Glutamatergic neuron (in vitro differentiated cells): Measurements from ENCODE around the gene ZNF580. TPM values are rescaled to one million over a fixed set of nuclear protein-coding genes. Genes with fewer than 3 reads are reported as not detected.
A peak's percentile ranks its signal among the peaks of the same experiment; 100 is the strongest.

Source experiments
- DNase-seq: peaks from one replicate; pipeline ENCODE4 v3.0.0; 2022
- H3K27ac Mint-ChIP-seq: one replicate; pipeline ENCODE4 v1.8.0; 2020; ENCODE audit warnings: mild to moderate bottlenecking, mixed read lengths, inconsistent platforms; ENCODE audit not compliant: unreplicated experiment
- H3K27me3 Mint-ChIP-seq: one replicate; pipeline ENCODE4 v1.8.0; 2020; ENCODE audit warnings: mild to moderate bottlenecking, moderate library complexity, mixed read lengths, inconsistent platforms; ENCODE audit not compliant: unreplicated experiment
- H3K36me3 Mint-ChIP-seq: one replicate; pipeline ENCODE4 v1.8.0; 2020; ENCODE audit warnings: mild to moderate bottlenecking, mixed read lengths, inconsistent platforms; ENCODE audit not compliant: unreplicated experiment
- H3K4me1 Mint-ChIP-seq: one replicate; pipeline ENCODE4 v1.8.0; 2020; ENCODE audit warnings: mild to moderate bottlenecking, low read depth, mixed read lengths, inconsistent platforms; ENCODE audit not compliant: unreplicated experiment
- H3K4me3 Mint-ChIP-seq: one replicate; pipeline ENCODE4 v1.8.0; 2020; ENCODE audit warnings: mild to moderate bottlenecking, mixed read lengths, inconsistent platforms; ENCODE audit not compliant: unreplicated experiment
- H3K9me3 Mint-ChIP-seq: one replicate; pipeline ENCODE4 v1.8.0; 2020; ENCODE audit warnings: mild to moderate bottlenecking, moderate library complexity, mixed read lengths, inconsistent platforms; ENCODE audit not compliant: unreplicated experiment
- total RNA-seq: library from RNA; stranded (reverse); fragmentation: NEBNext Ultra II Directional; extraction: Animal tissue kit (Norgen Biotek cat#: 25700); gene quantifications from one replicate; pipeline ENCODE4 v1.2.1, GENCODE V29; 2021; ENCODE audit not compliant: unreplicated experiment
- TF ChIP-seq, protein P1 (sequence below): fragments of 200-600 bp; sonication (generic); IDR thresholded peaks from one replicate; pipeline ENCODE4 v1.5.0; 2021; ENCODE audit not compliant: partially characterized antibody, unreplicated experiment

Gene ZNF580
- total RNA-seq, 1 donor from 2014 or later, result 43.6 TPM

DNA sequence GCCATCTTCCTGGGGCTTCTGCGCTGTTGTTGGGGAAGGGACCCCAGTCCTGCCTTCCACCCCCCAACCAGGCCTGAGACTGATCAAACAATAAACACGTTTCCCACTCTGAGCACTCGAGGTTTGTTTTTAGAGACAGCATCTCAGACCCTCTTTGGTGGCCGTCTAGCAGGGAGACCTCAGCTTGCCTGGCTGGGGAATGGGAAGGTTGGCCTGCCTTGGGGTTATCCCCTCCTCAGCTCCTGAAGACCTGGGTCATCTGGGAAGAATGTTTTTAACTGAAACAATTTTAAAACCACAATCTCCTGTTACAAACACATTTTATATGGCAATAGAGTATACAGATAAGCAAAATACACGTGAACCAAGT lies 4.7 kb downstream of the ZNF580 start:
- Mint-ChIP-seq H3K27ac (peak overlapping the region; percentile 20), H3K27me3 (peaks cover 16% of the 10 kb centered on the region), H3K4me1 (peaks cover 18% of the 10 kb centered on the region), H3K9me3 (peaks cover 19% of the 10 kb centered on the region), H3K36me3 (no peaks in the 10 kb centered on the region), H3K4me3 (peak overlapping the region; percentile 34)
- DNase-seq, result no peak
- TF ChIP-seq, protein P1, sequence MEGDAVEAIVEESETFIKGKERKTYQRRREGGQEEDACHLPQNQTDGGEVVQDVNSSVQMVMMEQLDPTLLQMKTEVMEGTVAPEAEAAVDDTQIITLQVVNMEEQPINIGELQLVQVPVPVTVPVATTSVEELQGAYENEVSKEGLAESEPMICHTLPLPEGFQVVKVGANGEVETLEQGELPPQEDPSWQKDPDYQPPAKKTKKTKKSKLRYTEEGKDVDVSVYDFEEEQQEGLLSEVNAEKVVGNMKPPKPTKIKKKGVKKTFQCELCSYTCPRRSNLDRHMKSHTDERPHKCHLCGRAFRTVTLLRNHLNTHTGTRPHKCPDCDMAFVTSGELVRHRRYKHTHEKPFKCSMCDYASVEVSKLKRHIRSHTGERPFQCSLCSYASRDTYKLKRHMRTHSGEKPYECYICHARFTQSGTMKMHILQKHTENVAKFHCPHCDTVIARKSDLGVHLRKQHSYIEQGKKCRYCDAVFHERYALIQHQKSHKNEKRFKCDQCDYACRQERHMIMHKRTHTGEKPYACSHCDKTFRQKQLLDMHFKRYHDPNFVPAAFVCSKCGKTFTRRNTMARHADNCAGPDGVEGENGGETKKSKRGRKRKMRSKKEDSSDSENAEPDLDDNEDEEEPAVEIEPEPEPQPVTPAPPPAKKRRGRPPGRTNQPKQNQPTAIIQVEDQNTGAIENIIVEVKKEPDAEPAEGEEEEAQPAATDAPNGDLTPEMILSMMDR, result no peak

DNA sequence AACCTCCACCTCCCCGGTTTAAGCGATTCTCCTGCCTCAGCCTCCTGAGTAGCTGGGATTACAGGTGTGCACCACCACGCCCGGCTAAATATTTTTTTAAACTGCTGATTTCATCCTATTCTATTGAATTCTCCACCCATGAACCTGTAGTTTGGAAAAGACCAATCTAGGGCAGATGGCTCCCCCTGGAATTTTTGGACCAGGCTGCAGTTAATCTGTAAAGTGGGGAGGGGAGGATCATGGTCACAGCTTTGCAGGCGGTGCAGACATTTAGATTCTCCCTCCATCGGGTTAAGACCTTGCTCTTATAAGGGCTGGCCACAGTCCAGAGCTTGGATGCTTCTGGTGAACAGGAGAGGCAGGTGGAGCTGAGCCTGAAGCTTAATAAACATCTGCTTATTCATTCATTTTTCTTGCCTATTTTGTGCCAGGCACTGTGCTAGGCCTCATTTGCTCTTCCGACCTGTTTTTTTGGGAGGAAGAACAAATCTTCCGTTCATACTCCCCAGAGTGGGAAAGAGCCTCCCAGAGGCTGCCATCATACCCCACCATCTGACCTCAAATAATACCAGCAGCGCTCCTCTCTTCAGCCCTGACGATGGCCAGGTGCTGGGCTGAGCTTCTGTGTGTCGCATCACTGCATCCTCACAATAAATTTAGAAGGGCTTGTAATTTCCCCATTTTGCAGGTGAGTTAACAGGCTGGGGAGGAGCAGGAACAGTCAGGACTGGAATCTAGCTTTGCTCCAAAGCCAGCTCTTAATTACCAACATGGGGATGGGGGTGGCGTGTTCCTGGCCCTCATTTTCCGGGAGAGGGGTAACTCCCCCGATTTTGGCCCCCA lies 6.3 kb downstream of the ZNF580 start:
- Mint-ChIP-seq H3K4me3 (peak overlapping the region; percentile 91), H3K36me3 (no peaks in the 10 kb centered on the region), H3K27ac (peak overlapping the region; percentile 59), H3K9me3 (peaks cover 13% of the 10 kb centered on the region), H3K27me3 (peaks cover 13% of the 10 kb centered on the region), H3K4me1 (peaks cover 15% of the 10 kb centered on the region)
- no peak for DNase-seq
- TF ChIP-seq, protein P1, result no peak

DNA sequence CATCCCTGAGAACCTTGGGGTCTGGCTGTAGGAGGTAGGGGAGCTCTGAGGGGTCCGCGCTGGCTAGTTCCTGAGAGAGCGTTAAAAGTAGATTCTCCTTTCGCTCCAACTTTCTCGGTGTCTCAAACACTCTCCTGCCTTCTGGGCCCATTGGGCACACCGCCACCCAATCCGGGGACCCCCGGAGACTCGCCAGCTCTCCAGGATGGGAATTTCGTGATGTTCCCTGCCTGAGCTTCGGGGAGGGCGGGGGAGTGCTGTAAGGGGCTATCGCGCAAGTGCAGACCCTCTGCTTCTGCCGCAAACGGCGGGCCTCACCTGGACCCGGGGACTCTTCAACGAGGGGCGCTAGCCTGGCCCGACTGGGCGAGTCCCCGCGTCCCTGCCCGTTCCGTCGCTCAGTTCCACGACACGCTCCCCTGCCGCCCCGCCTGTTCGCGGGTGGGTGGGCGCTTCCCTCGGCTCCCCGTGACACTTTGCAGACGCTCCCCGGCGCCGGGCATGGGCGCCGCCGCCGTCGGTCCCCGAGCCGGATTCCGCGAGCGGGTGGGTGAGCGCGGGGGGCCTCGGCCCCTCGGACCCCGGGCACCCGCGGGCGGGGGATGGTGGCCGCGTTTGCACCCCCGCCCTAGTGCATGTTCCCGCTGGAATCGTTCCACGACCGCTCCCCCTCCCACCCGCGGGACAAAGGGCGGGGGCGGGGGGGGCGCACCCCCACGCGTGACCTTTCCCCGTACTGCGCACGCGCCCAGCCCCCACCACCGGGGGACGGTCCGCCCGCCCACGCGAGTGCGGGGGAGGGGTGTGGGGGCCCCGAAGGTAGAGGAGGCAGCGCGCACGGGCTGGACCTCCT lies 7.2 kb downstream of the ZNF580 start, which contains the start of gene CCDC106:
Gene CCDC106 (plus strand): TSS at position 481 of the 853 bp plus-strand sequence. CDS start 835 bp downstream, outside the sequence.
- peak; percentile 81 for DNase-seq
- peak within 1 kb of the TSS; percentile 91 for H3K4me3 Mint-ChIP-seq
- peaks cover 12% of the 10 kb centered on the region for H3K27me3 Mint-ChIP-seq
- TF ChIP-seq, protein P1, result no peak
- H3K27ac Mint-ChIP-seq, result peak within 1 kb of the TSS; percentile 62
- H3K36me3 Mint-ChIP-seq, result no peaks in the 10 kb centered on the region
- peaks cover 12% of the 10 kb centered on the region for H3K9me3 Mint-ChIP-seq
- peaks cover 12% of the 10 kb centered on the region for H3K4me1 Mint-ChIP-seq

DNA sequence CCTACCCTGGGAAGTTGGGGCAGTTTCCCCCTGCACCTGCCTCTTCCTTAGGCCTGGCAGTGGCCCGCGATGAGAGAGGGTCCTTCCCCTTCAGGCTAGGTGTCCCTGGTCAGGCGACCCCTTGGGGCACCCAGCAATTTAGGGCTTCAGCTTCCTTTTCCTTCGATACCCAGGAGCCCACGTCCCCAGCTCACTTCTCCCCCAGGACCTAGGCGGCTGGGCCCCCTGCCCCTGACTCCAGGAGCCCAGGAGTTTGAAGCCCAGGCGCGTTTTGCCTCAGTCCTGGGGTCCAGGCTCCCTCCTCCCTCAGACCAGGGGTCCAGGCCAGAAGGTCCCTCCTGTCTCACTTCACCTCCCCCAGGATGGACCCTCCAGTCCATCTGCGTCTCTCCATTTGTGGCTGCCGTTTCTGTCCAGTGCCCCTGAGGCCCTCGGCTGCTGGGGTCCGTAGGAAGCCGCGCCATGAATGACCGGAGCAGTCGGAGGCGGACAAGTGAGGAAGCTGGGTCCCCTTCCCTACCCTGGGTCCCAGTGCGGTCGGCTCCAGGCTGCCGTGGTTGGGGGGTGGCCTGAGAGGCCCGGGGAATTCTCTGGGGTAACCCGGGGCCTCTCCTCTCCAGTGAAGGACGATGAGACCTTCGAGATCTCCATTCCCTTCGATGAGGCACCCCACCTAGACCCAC lies 7.9 kb downstream of the ZNF580 start:
- H3K9me3 Mint-ChIP-seq, result peaks cover 9% of the 10 kb centered on the region
- H3K36me3 Mint-ChIP-seq, result no peaks in the 10 kb centered on the region
- TF ChIP-seq, protein P1, result no peak
- peaks cover 8% of the 10 kb centered on the region for H3K4me1 Mint-ChIP-seq
- peak overlapping the region; percentile 86 for H3K4me3 Mint-ChIP-seq
- peak; percentile 39 for DNase-seq
- peaks cover 11% of the 10 kb centered on the region for H3K27me3 Mint-ChIP-seq
- no peak overlapping the region for H3K27ac Mint-ChIP-seq
